ENCODE measurements around the gene ANKH.

DNA sequence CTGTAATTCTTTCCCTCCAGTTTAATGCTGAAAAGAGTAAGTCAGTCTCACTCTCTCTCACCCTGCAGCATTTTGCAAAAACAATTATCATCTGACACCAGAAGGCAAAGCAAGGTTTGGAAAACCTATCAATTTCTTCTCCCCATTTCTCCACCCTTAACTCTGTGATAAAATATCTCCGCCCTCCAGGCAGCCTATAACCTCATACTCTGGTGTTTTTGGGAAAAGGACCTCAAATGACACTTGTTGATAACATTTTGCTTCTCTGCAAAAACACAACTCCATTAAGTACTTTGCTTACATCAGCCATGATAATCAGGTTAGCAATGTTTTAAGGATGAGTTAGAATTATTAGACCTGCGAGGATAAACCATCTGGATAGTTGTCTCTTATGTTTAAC is 2.3 kb downstream of the ANKH start:
- TF ChIP-seq, protein P1, sequence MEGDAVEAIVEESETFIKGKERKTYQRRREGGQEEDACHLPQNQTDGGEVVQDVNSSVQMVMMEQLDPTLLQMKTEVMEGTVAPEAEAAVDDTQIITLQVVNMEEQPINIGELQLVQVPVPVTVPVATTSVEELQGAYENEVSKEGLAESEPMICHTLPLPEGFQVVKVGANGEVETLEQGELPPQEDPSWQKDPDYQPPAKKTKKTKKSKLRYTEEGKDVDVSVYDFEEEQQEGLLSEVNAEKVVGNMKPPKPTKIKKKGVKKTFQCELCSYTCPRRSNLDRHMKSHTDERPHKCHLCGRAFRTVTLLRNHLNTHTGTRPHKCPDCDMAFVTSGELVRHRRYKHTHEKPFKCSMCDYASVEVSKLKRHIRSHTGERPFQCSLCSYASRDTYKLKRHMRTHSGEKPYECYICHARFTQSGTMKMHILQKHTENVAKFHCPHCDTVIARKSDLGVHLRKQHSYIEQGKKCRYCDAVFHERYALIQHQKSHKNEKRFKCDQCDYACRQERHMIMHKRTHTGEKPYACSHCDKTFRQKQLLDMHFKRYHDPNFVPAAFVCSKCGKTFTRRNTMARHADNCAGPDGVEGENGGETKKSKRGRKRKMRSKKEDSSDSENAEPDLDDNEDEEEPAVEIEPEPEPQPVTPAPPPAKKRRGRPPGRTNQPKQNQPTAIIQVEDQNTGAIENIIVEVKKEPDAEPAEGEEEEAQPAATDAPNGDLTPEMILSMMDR (IDR thresholded peaks at IDR 0.05) = no peak
- TF ChIP-seq POLR2A (IDR thresholded peaks at IDR 0.05) = no peak
